Spinal cord (tissue), 10 donors: Measurements from ENCODE around the gene HDAC4. TPM values are rescaled to one million over a fixed set of nuclear protein-coding genes. Genes with fewer than 3 reads are reported as not detected.

Experiments used
- DNase-seq, 6 donors: peaks; one replicate each; pipeline versions ENCODE4 v3.0.0 to v3.0.0-alpha.2; 2013 to 2015; ENCODE audit warnings: low spot score in 6 of 6, low read depth in 4 of 6
- H3K27ac ChIP-seq: one replicate; pipeline ENCODE4 v1.5.1; 2013; ENCODE audit warnings: low read depth, low read length, control low read depth
- H3K27me3 ChIP-seq: one replicate; pipeline ENCODE4 v1.6.1; 2013; ENCODE audit warnings: low read length; ENCODE audit not compliant: control insufficient read depth, insufficient read depth
- H3K36me3 ChIP-seq: one replicate; pipeline ENCODE4 v1.6.1; 2013; ENCODE audit warnings: low read length; ENCODE audit not compliant: control insufficient read depth, insufficient read depth
- H3K4me1 ChIP-seq: one replicate; pipeline ENCODE4 v1.6.1; 2013; ENCODE audit warnings: low read length; ENCODE audit not compliant: control insufficient read depth, insufficient read depth
- H3K4me3 ChIP-seq: one replicate; pipeline ENCODE4 v1.5.1; 2013; ENCODE audit warnings: low read depth, low read length, control low read depth
- H3K9me3 ChIP-seq: one replicate; pipeline ENCODE4 v1.6.1; 2013; ENCODE audit warnings: low read length; ENCODE audit not compliant: control insufficient read depth, insufficient read depth
- WGBS: methylation state at CpG from one replicate; pipeline ENCODE4 v1.1.5; 2013; ENCODE audit warnings: missing lambda C conversion rate; ENCODE audit not compliant: insufficient coverage; 5-methylcytosine and 5-hydroxymethylcytosine counted together
- polyA plus RNA-seq, 2 donors: library from polyadenylated mRNA; unstranded; fragments of 120-200 nt; gene quantifications; one replicate each; pipeline ENCODE4 v1.2.1, GENCODE V29; 2013; ENCODE audit not compliant: insufficient read length in 2 of 2
- total RNA-seq, 2 donors: library from RNA; depleted of rRNA in 1 of 2; stranded (reverse); fragments of 120-200 nt in 1 of 2; fragments of >200 nt in 1 of 2; gene quantifications; one replicate each; pipeline versions ENCODE4 v1.2.3 to v1.2.4, GENCODE V29; 2013 to 2014
- donor health status: healthy.

HDAC4 gene
- total and polyA plus RNA-seq, 4 donors: 20.7 to 35.3 (median 25.4) TPM

DNA sequence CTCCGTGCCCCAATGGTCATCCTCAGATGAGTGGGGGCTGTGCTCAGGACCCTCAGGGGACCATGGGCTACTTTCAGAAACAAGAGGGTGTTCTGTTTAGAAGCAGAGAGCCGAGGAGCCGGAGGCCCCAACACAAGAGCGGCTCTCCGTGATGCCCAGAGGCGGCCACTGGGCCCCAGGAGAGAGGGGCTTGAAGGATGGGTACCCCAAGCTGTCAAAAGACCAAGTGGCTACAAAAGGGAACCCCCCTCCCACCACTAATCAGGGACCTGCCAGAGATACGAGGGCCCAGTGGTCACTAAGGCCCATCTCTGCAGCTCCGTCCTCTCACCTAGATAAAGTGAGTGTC is 93.6 kb downstream of the HDAC4 start:
- Histone ChIP-seq H3K27ac (no peak overlapping the region), H3K4me1 (peaks cover 95% of the 10 kb centered on the region), H3K36me3 (peaks cover 31% of the 10 kb centered on the region), H3K27me3 (no peaks in the 10 kb centered on the region), H3K9me3 (no peaks in the 10 kb centered on the region), H3K4me3 (no peak overlapping the region)
- 83% methylated on average over 3 of the region's 8 CpGs for WGBS
- no peak for DNase-seq

DNA sequence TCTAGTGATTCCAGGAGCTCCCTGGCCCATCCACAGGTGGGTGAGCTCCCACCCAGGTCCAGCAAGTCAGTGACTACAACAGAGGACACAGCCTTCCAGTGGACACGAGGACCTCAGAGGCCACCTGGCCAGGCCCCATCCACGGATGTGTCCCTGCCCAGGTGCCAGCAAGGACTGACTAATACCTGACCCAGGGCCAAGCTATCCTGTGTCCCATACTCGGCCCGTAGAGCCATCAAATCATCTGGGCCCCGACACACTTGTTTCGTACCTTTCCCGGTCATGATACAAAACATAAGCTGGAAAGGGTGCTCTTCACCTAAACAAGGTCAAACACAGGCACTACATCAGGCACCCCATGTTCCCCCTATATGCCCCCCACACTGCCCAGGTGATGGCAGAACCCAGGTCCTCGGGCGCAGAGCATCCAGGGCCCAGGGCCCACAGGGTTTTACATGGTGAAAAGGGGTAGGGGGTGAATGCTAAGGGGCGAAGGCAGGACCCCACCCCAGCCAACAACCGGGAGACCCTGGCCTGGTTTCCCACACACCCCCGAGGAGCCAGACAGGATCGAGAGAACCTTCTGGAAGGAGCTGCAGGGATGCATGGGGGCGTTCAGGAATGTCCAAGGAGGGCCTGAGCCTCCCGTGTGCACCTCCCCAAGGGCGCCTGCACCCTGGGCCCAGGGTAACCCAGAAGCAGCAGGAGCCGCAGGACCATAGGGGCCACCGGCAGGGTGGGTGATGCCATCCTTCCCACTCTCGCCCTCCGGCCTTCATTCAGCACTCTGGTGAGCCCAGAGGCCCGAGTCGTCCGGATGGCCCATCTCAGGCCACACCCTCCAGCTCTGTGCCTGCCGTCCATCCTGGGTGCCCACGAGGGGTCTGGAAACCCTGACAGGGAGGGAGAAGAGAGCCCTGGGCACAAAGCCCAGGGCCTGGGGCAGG is 94.3 kb downstream of the HDAC4 start:
- Histone ChIP-seq H3K27me3 (no peaks in the 10 kb centered on the region), H3K36me3 (peaks cover 28% of the 10 kb centered on the region), H3K4me1 (peaks cover 92% of the 10 kb centered on the region), H3K27ac (no peak overlapping the region), H3K9me3 (no peaks in the 10 kb centered on the region), H3K4me3 (no peak overlapping the region)
- DNase-seq: no peak
- WGBS: 90% methylated on average over 22 of the region's 25 CpGs

DNA sequence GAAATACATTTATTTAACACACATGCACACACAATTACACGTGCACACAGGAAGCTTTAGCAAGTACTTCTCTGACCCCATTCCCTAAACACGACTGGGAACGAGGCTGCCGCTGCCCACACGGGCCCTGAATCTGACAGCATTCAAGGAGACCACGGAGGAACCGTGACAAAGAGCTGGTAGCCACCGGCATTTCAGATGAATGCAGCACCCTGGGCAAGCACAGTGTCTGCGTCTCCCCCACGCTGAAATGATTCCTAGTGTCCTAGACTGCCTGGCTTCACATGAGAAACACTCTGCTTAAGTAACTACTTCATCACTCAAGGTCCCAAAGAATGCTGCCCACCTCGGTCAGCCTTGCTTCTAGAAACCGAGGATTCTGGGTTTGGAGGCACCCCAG is 95.0 kb downstream of the HDAC4 start:
- DNase-seq: no peak
- H3K4me3 ChIP-seq: no peak overlapping the region
- peaks cover 92% of the 10 kb centered on the region for H3K4me1 ChIP-seq
- H3K36me3 ChIP-seq: peaks cover 32% of the 10 kb centered on the region
- H3K27ac ChIP-seq: no peak overlapping the region
- no peaks in the 10 kb centered on the region for H3K27me3 ChIP-seq
- WGBS: 49% methylated on average over 12 of the region's 12 CpGs
- no peaks in the 10 kb centered on the region for H3K9me3 ChIP-seq

GRCh38 chr2:239305222-239305575 is 95.6 kb downstream of the HDAC4 start:
- Histone ChIP-seq H3K4me3 (no peak overlapping the region), H3K36me3 (peaks cover 32% of the 10 kb centered on the region), H3K27me3 (no peaks in the 10 kb centered on the region), H3K27ac (no peak overlapping the region), H3K4me1 (peaks cover 92% of the 10 kb centered on the region), H3K9me3 (no peaks in the 10 kb centered on the region)
- no peak for DNase-seq
- WGBS: 44% methylated on average over 10 of the region's 11 CpGs

GRCh38 chr2:239304533-239305221 is 96.1 kb downstream of the HDAC4 start:
- H3K4me3 ChIP-seq: no peak overlapping the region
- H3K9me3 ChIP-seq: no peaks in the 10 kb centered on the region
- H3K27ac ChIP-seq: no peak overlapping the region
- DNase-seq: no peak
- peaks cover 92% of the 10 kb centered on the region for H3K4me1 ChIP-seq
- H3K27me3 ChIP-seq: no peaks in the 10 kb centered on the region
- H3K36me3 ChIP-seq: peaks cover 30% of the 10 kb centered on the region
- WGBS: 55% methylated on average over 11 of the region's 16 CpGs

- Histone ChIP-seq H3K9me3 (no peaks in the 10 kb centered on the region), H3K4me1 (peaks cover 92% of the 10 kb centered on the region), H3K27ac (peak overlapping the region; percentile 42), H3K36me3 (peaks cover 28% of the 10 kb centered on the region), H3K27me3 (no peaks in the 10 kb centered on the region), H3K4me3 (no peak overlapping the region)
- DNase-seq: peak in 1 of 6 donors; percentile 76
- WGBS: 75% methylated on average over 20 of the region's 21 CpGs
Measured at GRCh38 chr2:239303711-239304532, 96.9 kb downstream of the HDAC4 start.

DNA sequence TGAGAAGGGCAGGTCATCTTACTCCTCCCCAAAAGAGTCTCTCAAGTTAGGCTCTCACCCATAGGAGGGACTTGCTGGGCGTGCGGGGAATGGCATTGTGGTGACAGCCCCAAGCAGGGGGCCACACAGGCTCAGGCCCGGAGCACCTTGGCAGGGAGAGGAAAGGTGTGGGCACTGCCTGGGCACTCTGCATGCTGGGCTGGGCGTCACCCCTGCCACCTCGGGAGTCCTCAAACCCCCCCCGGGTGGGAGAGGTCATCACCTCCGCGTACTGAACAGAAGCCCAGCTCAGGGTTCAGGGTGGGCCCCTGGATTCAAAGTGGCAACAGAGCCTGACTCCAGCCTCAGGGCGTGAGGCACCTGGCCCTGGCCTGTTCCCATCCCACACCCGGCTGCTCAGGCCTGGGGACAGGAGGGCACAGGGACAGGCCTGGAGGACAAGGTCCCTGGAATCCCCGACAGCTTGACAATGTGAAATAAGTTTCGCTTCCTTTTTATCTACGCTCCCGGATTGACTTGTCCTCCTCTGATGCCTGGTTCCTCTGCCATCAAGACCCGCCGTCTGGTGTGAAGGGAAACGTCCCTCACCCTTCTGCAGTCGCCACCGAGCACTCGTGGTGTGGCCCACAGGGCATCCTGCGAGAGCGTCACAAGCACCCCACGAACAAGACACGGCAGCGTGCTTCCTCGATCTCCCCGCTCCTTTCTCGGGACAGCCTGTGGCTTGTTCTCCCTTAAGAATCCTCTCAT is 97.8 kb downstream of the HDAC4 start:
- 89% methylated on average over 26 of the region's 28 CpGs for WGBS
- H3K36me3 ChIP-seq: peaks cover 28% of the 10 kb centered on the region
- peaks cover 88% of the 10 kb centered on the region for H3K4me1 ChIP-seq
- DNase-seq: no peak
- no peak overlapping the region for H3K27ac ChIP-seq
- no peaks in the 10 kb centered on the region for H3K27me3 ChIP-seq
- no peaks in the 10 kb centered on the region for H3K9me3 ChIP-seq
- no peak overlapping the region for H3K4me3 ChIP-seq

DNA sequence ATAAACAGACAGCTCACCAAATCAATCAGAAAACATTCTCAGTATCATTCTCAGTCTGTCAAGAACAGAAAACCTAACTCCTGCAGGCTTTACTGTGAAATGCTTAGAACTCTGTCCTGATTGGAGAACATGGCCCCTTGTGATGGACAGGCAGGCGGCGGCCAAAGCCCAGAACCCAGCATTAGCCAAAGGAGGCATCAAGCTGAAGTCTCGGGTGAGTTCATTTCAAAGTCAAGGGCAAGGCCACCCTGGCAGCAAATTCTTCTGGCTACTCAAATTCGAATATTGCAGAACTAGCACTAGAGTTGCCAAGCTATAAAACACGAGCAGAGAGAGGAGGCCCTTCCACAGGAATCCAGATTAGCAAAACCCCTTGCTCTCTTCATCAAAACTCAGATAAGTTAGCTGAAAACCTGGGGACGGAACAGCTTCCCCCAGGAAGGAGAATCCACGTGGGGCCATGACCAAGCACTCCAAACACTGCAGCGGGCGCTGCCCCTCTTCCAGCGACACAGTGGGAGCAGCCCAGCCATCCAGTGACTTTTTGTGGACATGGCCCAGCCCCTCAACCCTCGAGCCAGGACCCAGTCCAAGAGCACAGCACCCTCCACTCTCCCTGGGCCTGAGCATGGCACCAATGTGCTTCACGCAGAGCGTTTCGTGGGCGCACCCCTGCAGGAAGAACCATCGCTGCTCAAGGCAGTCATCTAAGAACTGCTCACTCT is 98.6 kb downstream of the HDAC4 start:
- WGBS: 68% methylated on average over 16 of the region's 16 CpGs
- Histone ChIP-seq H3K27me3 (no peaks in the 10 kb centered on the region), H3K9me3 (no peaks in the 10 kb centered on the region), H3K4me3 (no peak overlapping the region), H3K27ac (no peak overlapping the region), H3K4me1 (peaks cover 85% of the 10 kb centered on the region), H3K36me3 (peaks cover 28% of the 10 kb centered on the region)
- no peak for DNase-seq
